Duodenal mucosa (tissue), 2 donors: ENCODE measurements around the gene GNG2.
A peak's percentile ranks its signal among the peaks of the same experiment; 100 is the strongest.

Experiments
- H3K27ac ChIP-seq: one replicate; pipeline ENCODE4 v1.7.0; 2013; ENCODE audit warnings: low read depth, low read length
- H3K27me3 ChIP-seq, 2 donors: one replicate each; pipeline ENCODE4 v1.7.0; 2013; ENCODE audit warnings: low read length in 2 of 2, control low read depth in 1 of 2; ENCODE audit not compliant: insufficient read depth in 2 of 2, control insufficient read depth in 1 of 2
- H3K36me3 ChIP-seq, 2 donors: one replicate each; pipeline ENCODE4 v1.7.0; 2013; ENCODE audit warnings: low read length in 2 of 2, control low read depth in 1 of 2; ENCODE audit not compliant: insufficient read depth in 2 of 2, control insufficient read depth in 1 of 2
- H3K4me1 ChIP-seq, 2 donors: one replicate each; pipeline ENCODE4 v1.7.0; 2013; ENCODE audit warnings: low read length in 2 of 2, control low read depth in 1 of 2; ENCODE audit not compliant: insufficient read depth in 2 of 2, control insufficient read depth in 1 of 2
- H3K4me3 ChIP-seq, 2 donors: one replicate each; pipeline ENCODE4 v1.7.0; 2013; ENCODE audit warnings: low read length in 2 of 2, low read depth in 1 of 2
- H3K9ac ChIP-seq, 2 donors: one replicate each; pipeline ENCODE4 v1.7.0; 2013; ENCODE audit warnings: low read length in 2 of 2, low read depth in 1 of 2
- H3K9me3 ChIP-seq, 2 donors: one replicate each; pipeline ENCODE4 v1.7.0; 2013; ENCODE audit warnings: low read length in 2 of 2, control low read depth in 1 of 2; ENCODE audit not compliant: control insufficient read depth in 1 of 2

GNG2 gene

DNA sequence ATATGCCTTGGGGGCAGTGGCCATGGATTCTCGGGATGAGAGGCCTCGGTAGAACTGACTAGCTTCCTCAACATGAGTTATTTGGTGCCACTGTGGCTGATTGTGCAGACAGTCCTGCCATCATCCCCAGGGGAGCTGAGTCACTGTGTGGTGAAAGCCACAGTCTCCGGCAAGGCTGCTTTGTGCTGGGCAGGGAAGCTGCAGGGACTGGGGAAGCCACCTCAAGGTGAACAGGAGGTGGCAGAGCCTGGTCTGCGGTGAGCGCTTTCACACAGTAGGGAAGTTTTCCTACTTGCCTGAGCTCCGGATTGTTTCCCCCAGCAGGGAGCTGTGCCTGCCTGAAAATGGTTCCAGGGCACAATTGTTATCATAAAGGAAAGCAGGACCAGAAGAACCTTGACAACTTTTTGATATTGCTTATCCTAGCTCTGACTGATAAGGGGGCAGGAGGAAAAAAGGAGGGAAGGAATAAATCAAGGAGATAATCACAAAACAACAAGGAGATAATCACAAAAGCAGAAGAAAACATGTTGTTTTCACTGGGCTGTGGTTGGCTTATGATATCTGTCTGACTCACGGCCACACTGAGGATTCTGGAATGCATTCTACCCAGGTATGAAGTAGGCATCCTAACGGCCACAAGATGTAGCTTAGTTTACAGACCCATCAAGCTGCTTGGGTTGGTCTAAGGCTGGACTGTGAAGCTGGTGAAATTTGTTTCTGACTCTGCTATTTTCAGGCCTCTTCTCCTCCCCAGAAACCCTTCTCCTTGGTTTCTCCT lies 32.2 kb upstream of the GNG2 start:
- no peaks in the 10 kb centered on the region for H3K27me3 ChIP-seq
- no peaks in the 10 kb centered on the region for H3K4me1 ChIP-seq
- no peak overlapping the region for H3K27ac ChIP-seq
- H3K36me3 ChIP-seq, result no peaks in the 10 kb centered on the region
- H3K4me3 ChIP-seq, result no peak overlapping the region
- no peak overlapping the region for H3K9ac ChIP-seq
- H3K9me3 ChIP-seq, result no peaks in the 10 kb centered on the region

- Histone ChIP-seq H3K4me1 (no peaks in the 10 kb centered on the region), H3K9ac (no peak overlapping the region), H3K27me3 (no peaks in the 10 kb centered on the region), H3K4me3 (no peak overlapping the region), H3K27ac (no peak overlapping the region), H3K36me3 (no peaks in the 10 kb centered on the region), H3K9me3 (no peaks in the 10 kb centered on the region)
These were observed 26.2 kb upstream of the GNG2 start for GRCh38 chr14:51834240-51834639.

GRCh38 chr14:51836417-51836816 lies 24.0 kb upstream of the GNG2 start:
- Histone ChIP-seq H3K27me3 (no peaks in the 10 kb centered on the region), H3K27ac (no peak overlapping the region), H3K4me1 (no peaks in the 10 kb centered on the region), H3K36me3 (no peaks in the 10 kb centered on the region), H3K9me3 (no peaks in the 10 kb centered on the region), H3K9ac (no peak overlapping the region), H3K4me3 (no peak overlapping the region)

DNA sequence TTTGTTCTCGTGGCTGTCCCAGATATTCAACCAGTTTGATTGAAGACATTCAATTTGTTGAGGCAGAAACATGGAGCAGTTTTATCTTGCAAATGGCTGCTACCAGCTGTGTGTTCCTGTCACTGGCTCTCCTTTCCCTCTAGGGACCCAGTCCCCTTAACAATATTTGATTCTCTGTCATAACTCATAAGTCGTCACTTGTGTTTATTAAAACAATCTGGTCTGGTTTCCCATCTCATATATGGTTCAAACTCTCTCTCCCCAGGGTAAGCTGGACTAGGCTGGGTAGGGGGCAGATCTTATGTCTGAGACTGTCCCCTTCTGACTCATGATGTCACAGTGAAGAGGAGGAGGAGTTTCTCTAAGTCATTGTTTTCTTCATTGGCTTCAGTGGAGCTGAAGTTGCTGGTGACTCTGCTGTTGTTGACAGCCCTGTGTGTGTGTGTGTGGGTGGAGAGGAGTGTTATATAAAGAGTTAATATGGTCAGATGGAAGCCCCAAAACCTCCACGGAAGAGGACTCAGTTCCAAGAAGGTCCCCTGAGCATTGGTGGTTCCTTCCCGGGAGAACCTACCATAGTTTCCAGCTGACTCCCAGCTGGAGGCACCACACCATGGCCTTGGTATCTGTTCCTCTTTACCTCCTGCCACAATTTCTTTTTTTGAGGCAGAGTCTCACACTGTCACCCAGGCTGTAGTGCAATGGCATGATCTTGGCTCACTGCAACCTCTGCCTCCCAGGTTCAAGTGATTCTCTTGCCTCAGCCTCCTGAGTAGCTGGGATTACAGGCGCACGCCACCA lies 16.1 kb upstream of the GNG2 start:
- Histone ChIP-seq H3K4me3 (no peak overlapping the region), H3K27ac (no peak overlapping the region), H3K27me3 (no peaks in the 10 kb centered on the region), H3K9ac (no peak overlapping the region), H3K9me3 (no peaks in the 10 kb centered on the region), H3K4me1 (peaks cover 5 to 6% of the 10 kb centered on the region in 2 donors), H3K36me3 (no peaks in the 10 kb centered on the region)

- H3K27ac ChIP-seq, result no peak overlapping the region
- H3K4me3 ChIP-seq, result no peak overlapping the region
- no peaks in the 10 kb centered on the region for H3K27me3 ChIP-seq
- H3K9ac ChIP-seq, result no peak overlapping the region
- peaks cover 5 to 6% of the 10 kb centered on the region in 2 donors for H3K4me1 ChIP-seq
- no peaks in the 10 kb centered on the region for H3K9me3 ChIP-seq
- no peaks in the 10 kb centered on the region for H3K36me3 ChIP-seq
These were observed 14.6 kb upstream of the GNG2 start for GRCh38 chr14:51845811-51846210.

GRCh38 chr14:51846631-51847488 lies 13.6 kb upstream of the GNG2 start:
- Histone ChIP-seq H3K36me3 (no peaks in the 10 kb centered on the region), H3K4me3 (peak overlapping the region; percentile 59 to 60), H3K9ac (peak overlapping the region in 1 of 2 donors; percentile 45), H3K9me3 (no peaks in the 10 kb centered on the region), H3K27ac (peak overlapping the region; percentile 83), H3K4me1 (peaks cover 5 to 6% of the 10 kb centered on the region in 2 donors), H3K27me3 (no peaks in the 10 kb centered on the region)

DNA sequence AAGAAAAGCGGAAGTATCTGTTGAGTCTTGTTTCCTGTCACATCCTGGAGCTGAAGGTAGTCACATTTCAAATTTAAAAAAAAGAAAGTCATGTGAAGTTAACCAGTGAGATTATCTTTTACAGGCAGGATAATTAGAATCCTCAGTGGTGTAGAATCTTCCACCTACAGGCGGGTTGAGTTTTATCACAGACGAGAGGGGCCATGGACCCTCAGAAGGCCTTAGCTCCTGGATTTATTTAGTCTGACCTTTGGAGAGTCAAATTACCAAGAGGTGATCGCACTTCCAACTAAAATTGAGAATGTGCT lies 13.0 kb upstream of the GNG2 start:
- no peaks in the 10 kb centered on the region for H3K36me3 ChIP-seq
- H3K9me3 ChIP-seq, result no peaks in the 10 kb centered on the region
- H3K4me3 ChIP-seq, result peak overlapping the region in 1 of 2 donors; percentile 60
- H3K9ac ChIP-seq, result no peak overlapping the region
- H3K27me3 ChIP-seq, result no peaks in the 10 kb centered on the region
- H3K27ac ChIP-seq, result no peak overlapping the region
- H3K4me1 ChIP-seq, result peaks cover 5 to 6% of the 10 kb centered on the region in 2 donors

GRCh38 chr14:51848120-51848519 lies 12.3 kb upstream of the GNG2 start:
- Histone ChIP-seq H3K4me1 (peaks cover 5 to 6% of the 10 kb centered on the region in 2 donors), H3K27ac (no peak overlapping the region), H3K4me3 (no peak overlapping the region), H3K9ac (no peak overlapping the region), H3K36me3 (no peaks in the 10 kb centered on the region), H3K9me3 (no peaks in the 10 kb centered on the region), H3K27me3 (no peaks in the 10 kb centered on the region)

- no peaks in the 10 kb centered on the region for H3K36me3 ChIP-seq
- H3K9me3 ChIP-seq, result no peaks in the 10 kb centered on the region
- H3K27ac ChIP-seq, result no peak overlapping the region
- H3K4me1 ChIP-seq, result peaks cover 5 to 6% of the 10 kb centered on the region in 2 donors
- H3K4me3 ChIP-seq, result no peak overlapping the region
- H3K27me3 ChIP-seq, result no peaks in the 10 kb centered on the region
- H3K9ac ChIP-seq, result no peak overlapping the region
These were observed 11.3 kb upstream of the GNG2 start for GRCh38 chr14:51849097-51849496.

- Histone ChIP-seq H3K4me3 (no peak overlapping the region), H3K9ac (no peak overlapping the region), H3K9me3 (no peaks in the 10 kb centered on the region), H3K27ac (no peak overlapping the region), H3K36me3 (no peaks in the 10 kb centered on the region), H3K4me1 (peaks cover 5 to 6% of the 10 kb centered on the region in 2 donors), H3K27me3 (no peaks in the 10 kb centered on the region)
These were observed 9.8 kb upstream of the GNG2 start for GRCh38 chr14:51850651-51851050.
